ENCODE data around the gene CDH4. TPM values are rescaled to one million over a fixed set of nuclear protein-coding genes. Genes with fewer than 3 reads are reported as not detected.

CDH4 gene
- total RNA-seq, 6 donors from 2014 or later, result 0.20 to 1.0 (median 0.40) TPM; not detected in 1

DNA sequence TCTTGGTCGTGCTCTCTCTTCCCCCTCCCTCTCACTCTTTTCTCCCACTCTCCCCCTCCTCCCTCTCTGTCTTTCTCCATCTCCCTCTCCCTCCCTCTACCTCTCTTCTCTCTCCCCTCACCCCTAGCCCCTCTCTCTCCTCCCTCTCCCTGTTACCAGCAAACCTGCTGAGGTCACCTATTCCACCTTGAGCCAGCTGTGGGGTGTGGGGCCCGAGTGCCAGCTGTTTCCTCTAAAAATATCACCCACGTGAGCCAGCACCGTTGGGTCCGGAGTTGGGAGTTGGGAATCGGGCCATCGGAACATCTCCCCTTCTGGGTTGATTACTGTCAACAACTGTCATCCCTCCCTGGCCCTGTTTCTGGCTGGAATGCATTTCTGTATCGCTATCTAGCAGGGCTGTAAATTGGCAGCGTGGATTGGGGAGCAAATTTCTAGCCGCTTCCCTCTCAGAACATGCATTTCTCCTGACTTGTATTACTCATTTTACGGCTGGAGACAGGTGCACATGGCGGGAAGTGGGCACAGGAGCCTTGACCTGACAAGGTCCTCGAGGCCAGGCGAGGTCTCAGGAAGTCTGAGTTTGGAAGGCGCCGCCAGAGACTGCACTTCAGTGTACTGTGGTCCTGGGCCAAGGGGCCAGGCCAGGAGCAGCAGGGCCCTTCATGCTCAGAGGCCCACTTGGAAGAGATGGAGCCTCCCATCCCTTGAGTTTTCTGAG, 165.3 kb downstream of the CDH4 start:
- no peak for TF ChIP-seq POLR2A (IDR thresholded peaks at IDR 0.05)
- TF ChIP-seq, protein P1, sequence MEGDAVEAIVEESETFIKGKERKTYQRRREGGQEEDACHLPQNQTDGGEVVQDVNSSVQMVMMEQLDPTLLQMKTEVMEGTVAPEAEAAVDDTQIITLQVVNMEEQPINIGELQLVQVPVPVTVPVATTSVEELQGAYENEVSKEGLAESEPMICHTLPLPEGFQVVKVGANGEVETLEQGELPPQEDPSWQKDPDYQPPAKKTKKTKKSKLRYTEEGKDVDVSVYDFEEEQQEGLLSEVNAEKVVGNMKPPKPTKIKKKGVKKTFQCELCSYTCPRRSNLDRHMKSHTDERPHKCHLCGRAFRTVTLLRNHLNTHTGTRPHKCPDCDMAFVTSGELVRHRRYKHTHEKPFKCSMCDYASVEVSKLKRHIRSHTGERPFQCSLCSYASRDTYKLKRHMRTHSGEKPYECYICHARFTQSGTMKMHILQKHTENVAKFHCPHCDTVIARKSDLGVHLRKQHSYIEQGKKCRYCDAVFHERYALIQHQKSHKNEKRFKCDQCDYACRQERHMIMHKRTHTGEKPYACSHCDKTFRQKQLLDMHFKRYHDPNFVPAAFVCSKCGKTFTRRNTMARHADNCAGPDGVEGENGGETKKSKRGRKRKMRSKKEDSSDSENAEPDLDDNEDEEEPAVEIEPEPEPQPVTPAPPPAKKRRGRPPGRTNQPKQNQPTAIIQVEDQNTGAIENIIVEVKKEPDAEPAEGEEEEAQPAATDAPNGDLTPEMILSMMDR (IDR thresholded peaks at IDR 0.05), result no peak
- no peak for TF ChIP-seq EP300 (IDR thresholded peaks at IDR 0.05)
- no peak for TF ChIP-seq POLR2AphosphoS5 (IDR thresholded peaks at IDR 0.05)
- WGBS, 2 donors, result 73 to 80% methylated on average over 13 to 16 of the region's 16 CpGs
- ATAC-seq (ENCODE audit: low FRiP score in 2 of 2), result no peak

DNA sequence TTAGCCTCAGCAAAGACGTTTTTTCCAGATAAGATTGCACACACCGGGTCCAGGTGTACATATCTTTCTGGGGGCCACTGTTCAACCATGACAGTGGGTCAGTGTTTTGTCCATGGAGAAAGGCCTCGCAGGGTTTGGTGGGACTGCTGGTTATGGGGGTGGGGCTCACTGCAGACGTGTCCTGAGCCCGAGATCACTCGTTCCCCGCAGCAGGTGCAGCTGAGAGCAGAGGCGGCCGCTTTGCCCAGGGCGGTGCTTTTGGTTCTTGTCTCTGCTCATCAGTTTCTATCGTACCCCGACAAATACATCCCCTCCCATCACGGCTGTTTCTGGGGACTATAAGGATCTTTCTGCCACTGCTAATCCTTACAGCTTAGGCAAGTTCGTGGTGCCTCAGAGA, 166.9 kb downstream of the CDH4 start:
- ATAC-seq (ENCODE audit: low FRiP score in 2 of 2), result no peak
- WGBS, 2 donors, result 82% methylated on average over 11 to 14 of the region's 14 CpGs
- H3K27me3 ChIP-seq, result no peaks in the 10 kb centered on the region
- H3K27ac ChIP-seq, result no peak overlapping the region
- no peak overlapping the region for H3K4me3 ChIP-seq
- no peaks in the 10 kb centered on the region for H3K4me1 ChIP-seq
- DNase-seq, result no peak
- TF ChIP-seq EP300 (IDR thresholded peaks at IDR 0.05) (no peak), POLR2A (IDR thresholded peaks at IDR 0.05) (no peak)
- peaks cover 0 to 4% (median under 1%) of the 10 kb centered on the region in 4 donors for H3K9me3 ChIP-seq
- H3K36me3 ChIP-seq, result no peaks in the 10 kb centered on the region

More for the DNA sequence above, 165.3 kb downstream of the CDH4 start:
- Histone ChIP-seq H3K4me3 (no peak overlapping the region), H3K27me3 (no peaks in the 10 kb centered on the region), H3K36me3 (no peaks in the 10 kb centered on the region), H3K4me1 (no peaks in the 10 kb centered on the region), H3K27ac (no peak overlapping the region), H3K9me3 (peaks cover 0 to 6% (median 4%) of the 10 kb centered on the region in 4 donors)
- no peak for DNase-seq

DNA sequence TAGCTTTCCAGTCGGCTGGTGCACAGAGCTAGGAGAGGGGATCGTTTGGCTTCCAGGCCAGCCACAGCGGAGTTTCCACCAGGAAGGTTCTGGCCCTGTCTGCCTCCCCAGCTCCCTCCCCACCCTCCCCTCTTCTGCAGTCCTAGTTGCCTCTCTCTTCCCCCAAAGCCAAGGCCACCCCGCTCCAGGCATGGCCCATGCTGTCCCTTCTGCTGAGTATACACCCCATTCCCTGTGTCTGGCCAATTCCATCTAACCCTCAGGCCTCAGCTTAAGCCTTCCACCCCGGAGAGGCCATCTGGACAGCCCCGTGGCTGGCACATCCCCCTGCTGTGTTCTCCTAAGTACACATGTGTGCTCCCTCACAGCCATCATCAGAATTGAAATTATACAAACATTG, 167.4 kb downstream of the CDH4 start:
- H3K4me3 ChIP-seq, result no peak overlapping the region
- no peaks in the 10 kb centered on the region for H3K36me3 ChIP-seq
- no peak for ATAC-seq (ENCODE audit: low FRiP score in 2 of 2)
- H3K27ac ChIP-seq, result no peak overlapping the region
- H3K9me3 ChIP-seq, result peaks cover 0 to 4% (median 0%) of the 10 kb centered on the region in 4 donors
- WGBS, 2 donors, result 52 to 69% methylated on average over 6 of the region's 6 CpGs
- DNase-seq, result no peak
- H3K4me1 ChIP-seq, result no peaks in the 10 kb centered on the region
- no peaks in the 10 kb centered on the region for H3K27me3 ChIP-seq
- TF ChIP-seq POLR2A (IDR thresholded peaks at IDR 0.05), result no peak
- TF ChIP-seq EP300 (IDR thresholded peaks at IDR 0.05), result no peak
- TF ChIP-seq, protein P1 (IDR thresholded peaks at IDR 0.05), result no peak
- TF ChIP-seq POLR2AphosphoS5 (IDR thresholded peaks at IDR 0.05), result no peak

- ATAC-seq (ENCODE audit: low FRiP score in 2 of 2) (no peak), DNase-seq (no peak)
- H3K4me1 ChIP-seq, result no peaks in the 10 kb centered on the region
- H3K36me3 ChIP-seq, result no peaks in the 10 kb centered on the region
- no peak overlapping the region for H3K27ac ChIP-seq
- H3K9me3 ChIP-seq, result peaks cover 0 to 4% (median 0%) of the 10 kb centered on the region in 4 donors
- H3K27me3 ChIP-seq, result no peaks in the 10 kb centered on the region
- no peak for TF ChIP-seq POLR2AphosphoS5 (IDR thresholded peaks at IDR 0.05)
- TF ChIP-seq, protein P1 (IDR thresholded peaks at IDR 0.05), result no peak
- no peak for TF ChIP-seq POLR2A (IDR thresholded peaks at IDR 0.05)
- no peak for TF ChIP-seq EP300 (IDR thresholded peaks at IDR 0.05)
- WGBS, 2 donors, result 71 to 81% methylated on average over 6 of the region's 6 CpGs
- no peak overlapping the region for H3K4me3 ChIP-seq
Observed at GRCh38 chr20:61420056-61420455, 168.0 kb downstream of the CDH4 start.

DNA sequence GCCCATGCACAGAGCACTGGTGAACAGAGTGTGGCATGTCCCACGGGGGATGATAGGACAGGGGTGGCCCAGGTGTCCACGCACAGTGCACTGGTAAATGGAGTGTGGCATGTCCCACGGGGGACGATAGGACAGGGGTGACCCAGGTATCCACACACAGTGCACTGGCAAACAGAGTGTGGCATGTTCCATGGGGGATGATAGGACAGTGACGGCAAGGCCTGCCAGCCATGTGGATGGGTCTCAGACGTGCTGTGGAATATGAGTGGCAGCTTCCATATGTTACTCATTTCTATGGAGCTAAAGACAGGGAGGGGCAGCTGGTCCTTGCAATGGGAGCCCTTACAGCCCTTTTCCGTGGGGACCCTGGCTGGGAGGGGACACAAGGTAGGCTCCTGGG, 168.7 kb downstream of the CDH4 start:
- Histone ChIP-seq H3K27me3 (no peaks in the 10 kb centered on the region), H3K9me3 (peaks cover 0 to 4% (median 0%) of the 10 kb centered on the region in 4 donors), H3K36me3 (no peaks in the 10 kb centered on the region), H3K4me3 (no peak overlapping the region), H3K4me1 (no peaks in the 10 kb centered on the region), H3K27ac (no peak overlapping the region)
- WGBS, 2 donors, result 87 to 99% methylated on average over 6 to 7 of the region's 7 CpGs
- TF ChIP-seq, protein P1 (IDR thresholded peaks at IDR 0.05), result no peak
- TF ChIP-seq POLR2AphosphoS5 (IDR thresholded peaks at IDR 0.05), result no peak
- TF ChIP-seq POLR2A (IDR thresholded peaks at IDR 0.05), result no peak
- no peak for TF ChIP-seq EP300 (IDR thresholded peaks at IDR 0.05)
- DNase-seq (no peak), ATAC-seq (ENCODE audit: low FRiP score in 2 of 2) (peak in 1 of 2 donors; percentile 31)

Measured in upper lobe of left lung (tissue), 6 donors.